WTC11 (cell line): ENCODE data around the gene ZNF740. TPM values are rescaled to one million over a fixed set of nuclear protein-coding genes. Genes with fewer than 3 reads are reported as not detected.

Source experiments
- ATAC-seq: fragments of 200-7000 bp; cut with Tn5 transposase; 2 replicates; pipeline ENCODE4 v1.10.0; 2021; ENCODE audit warnings: mild to moderate bottlenecking, moderate library complexity
- CTCF ChIA-PET: fragments of 300-600 bp; sonication (Branson Sonifier 250); formaldehyde crosslinking; loops from one replicate; lab custom pipeline; 2021; ENCODE audit warnings: antibody characterized with exemption; lab: Charles Lee
- POLR2A ChIA-PET: fragments of 350-600 bp; sonication (Branson Sonifier 250); formaldehyde crosslinking; loops from one replicate; lab custom pipeline; 2021; ENCODE audit warnings: antibody characterized with exemption; lab: Charles Lee
- DNase-seq: peaks from one replicate; pipeline ENCODE4 v3.0.0; 2021; ENCODE audit warnings: low spot score
- H3K27ac Mint-ChIP-seq: 2 replicates; pipeline ENCODE4 v1.8.0; 2021; ENCODE audit warnings: mixed read lengths
- H3K27me3 Mint-ChIP-seq: 2 replicates; pipeline ENCODE4 v1.8.0; 2021; ENCODE audit warnings: low read depth, mild to moderate bottlenecking, moderate library complexity, mixed read lengths
- H3K36me3 Mint-ChIP-seq: 2 replicates; pipeline ENCODE4 v1.8.0; 2021; ENCODE audit warnings: mixed read lengths
- H3K4me1 Mint-ChIP-seq: 2 replicates; pipeline ENCODE4 v1.8.0; 2022; ENCODE audit warnings: mixed read lengths
- H3K4me3 Mint-ChIP-seq: 2 replicates; pipeline ENCODE4 v1.8.0; 2021; ENCODE audit warnings: mild to moderate bottlenecking, moderate library complexity, mixed read lengths
- H3K9me3 Mint-ChIP-seq: 2 replicates; pipeline ENCODE4 v1.8.0; 2021; ENCODE audit warnings: mixed read lengths
- ATF1 ChIP-seq: sonication (generic); formaldehyde crosslinking; IDR thresholded peaks from 2 replicates; pipeline ENCODE4 v1.8.1; 2023; ENCODE audit warnings: mild to moderate bottlenecking, moderate library complexity, missing genetic modification reagents
- CDX4 ChIP-seq: fragments of 250-450 bp; sonication (Bioruptor Pico); IDR thresholded peaks from 2 replicates; pipeline ENCODE4 v1.9.0; 2021; ENCODE audit warnings: moderate library complexity, mild to moderate bottlenecking, inconsistent platforms, borderline replicate concordance
- CREB1 ChIP-seq: sonication (generic); formaldehyde crosslinking; IDR thresholded peaks from 2 replicates; pipeline ENCODE4 v1.8.0; 2023; ENCODE audit warnings: mild to moderate bottlenecking, missing genetic modification reagents
- CREM ChIP-seq: sonication (generic); formaldehyde crosslinking; IDR thresholded peaks from 2 replicates; pipeline ENCODE4 v1.8.1; 2022; ENCODE audit warnings: mild to moderate bottlenecking, missing genetic modification reagents, moderate library complexity
- ELF4 ChIP-seq: sonication (generic); formaldehyde crosslinking; IDR thresholded peaks from 2 replicates; pipeline ENCODE4 v1.8.1; 2022; ENCODE audit warnings: low read depth, mild to moderate bottlenecking, moderate library complexity, missing genetic modification reagents
- FOXJ3 ChIP-seq: sonication (generic); formaldehyde crosslinking; IDR thresholded peaks from 2 replicates; pipeline ENCODE4 v1.9.0; 2021; ENCODE audit warnings: missing genetic modification reagents, mild to moderate bottlenecking, borderline replicate concordance
- GRHL2 ChIP-seq: fragments of 250-450 bp; sonication (Bioruptor Pico); IDR thresholded peaks from 2 replicates; pipeline ENCODE4 v1.8.0; 2022; ENCODE audit warnings: mild to moderate bottlenecking, moderate library complexity; ENCODE audit not compliant: insufficient replicate concordance, severe bottlenecking
- IRF1 ChIP-seq: sonication (generic); formaldehyde crosslinking; IDR thresholded peaks from 2 replicates; pipeline ENCODE4 v1.8.0; 2023; ENCODE audit warnings: missing genetic modification reagents
- NR2C2 ChIP-seq: sonication (generic); formaldehyde crosslinking; IDR thresholded peaks from 2 replicates; pipeline ENCODE4 v1.8.0; 2022; ENCODE audit warnings: mild to moderate bottlenecking, missing genetic modification reagents
- OVOL2 ChIP-seq: fragments of 250-450 bp; sonication (Bioruptor Pico); IDR thresholded peaks from 2 replicates; pipeline ENCODE4 v1.9.0; 2021; ENCODE audit warnings: mild to moderate bottlenecking, borderline replicate concordance
- RORB ChIP-seq: fragments of 250-450 bp; sonication (Bioruptor Pico); IDR thresholded peaks from 2 replicates; pipeline ENCODE4 v1.9.0; 2021; ENCODE audit warnings: mild to moderate bottlenecking
- SMAD3 ChIP-seq: sonication (generic); formaldehyde crosslinking; IDR thresholded peaks from 2 replicates; pipeline ENCODE4 v1.8.0; 2022; ENCODE audit warnings: missing genetic modification reagents, mild to moderate bottlenecking, borderline replicate concordance
- SP1 ChIP-seq: sonication (generic); formaldehyde crosslinking; conservative IDR thresholded peaks from 2 replicates; pipeline ENCODE4 v1.8.1; 2022; ENCODE audit warnings: missing genetic modification reagents
- ZNF416 ChIP-seq: fragments of 250-450 bp; sonication (Bioruptor Pico); IDR thresholded peaks from 2 replicates; pipeline ENCODE4 v1.9.0; 2021; ENCODE audit warnings: mild to moderate bottlenecking, inconsistent platforms
- total RNA-seq: library from RNA; stranded (reverse); gene quantifications from 3 replicates; pipeline ENCODE4 v1.2.3, GENCODE V29; 2021
- TF ChIP-seq, protein P1 (sequence below): fragments of 250-450 bp; sonication (Bioruptor Pico); IDR thresholded peaks from 2 replicates; pipeline ENCODE4 v2.1.2; 2022; ENCODE audit warnings: mild to moderate bottlenecking, moderate library complexity
- TF ChIP-seq, protein P2 (sequence below): sonication (generic); formaldehyde crosslinking; IDR thresholded peaks from 2 replicates; pipeline ENCODE4 v1.8.0; 2023; ENCODE audit warnings: missing genetic modification reagents, mild to moderate bottlenecking, borderline replicate concordance
- TF ChIP-seq, protein P3 (sequence below): sonication (generic); formaldehyde crosslinking; IDR thresholded peaks from 2 replicates; pipeline ENCODE4 v1.8.1; 2023; ENCODE audit warnings: mild to moderate bottlenecking, missing genetic modification reagents
- TF ChIP-seq, protein P4 (sequence below): sonication (generic); formaldehyde crosslinking; IDR thresholded peaks from 2 replicates; pipeline ENCODE4 v1.8.1; 2023; ENCODE audit warnings: mild to moderate bottlenecking, missing genetic modification reagents, moderate library complexity
- TF ChIP-seq, protein P5 (sequence below): sonication (generic); formaldehyde crosslinking; IDR thresholded peaks from 2 replicates; pipeline ENCODE4 v1.8.0; 2023; ENCODE audit warnings: mild to moderate bottlenecking, missing genetic modification reagents
- TF ChIP-seq, protein P6 (sequence below): sonication (generic); formaldehyde crosslinking; IDR thresholded peaks from 2 replicates; pipeline ENCODE4 v1.8.1; 2022; ENCODE audit warnings: missing genetic modification reagents, borderline replicate concordance

Gene ZNF740
- total RNA-seq, 1 experiment from 2014 or later = 26.6 TPM

DNA sequence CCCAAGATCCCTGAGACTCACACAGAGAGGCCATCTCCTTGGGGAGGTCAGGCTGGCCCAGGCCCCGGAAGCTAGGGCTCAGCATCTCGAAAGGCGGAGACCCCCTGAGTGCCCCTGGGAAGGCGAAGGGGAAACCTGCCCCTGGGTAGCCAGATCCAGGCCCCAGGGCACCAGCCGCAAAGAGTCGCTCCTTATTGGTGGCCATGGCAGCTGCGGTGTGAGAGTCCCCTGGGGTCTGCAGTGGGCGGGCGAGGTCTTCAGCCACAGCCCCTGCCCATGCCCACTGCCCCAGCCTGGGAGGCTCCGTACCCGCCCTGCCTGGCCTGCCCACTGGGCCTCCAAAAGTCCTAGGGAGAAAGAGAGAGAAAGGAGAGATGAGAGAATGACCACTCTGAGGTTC lies 46.8 kb downstream of the ZNF740 start:
- peaks cover 5% of the 10 kb centered on the region for H3K36me3 Mint-ChIP-seq
- CTCF ChIA-PET = interaction anchor here (10.2 kb wide), 1 partner anchor 13 kb away, joined by 82 read pairs; no protein-coding TSS in a partner anchor

More for the DNA sequence above, 46.8 kb downstream of the ZNF740 start:
- no peak for ATAC-seq
- peaks cover 72% of the 10 kb centered on the region for H3K4me1 Mint-ChIP-seq
- H3K4me3 Mint-ChIP-seq = no peak overlapping the region
- no peak overlapping the region for H3K27ac Mint-ChIP-seq
- H3K9me3 Mint-ChIP-seq = no peaks in the 10 kb centered on the region
- no peaks in the 10 kb centered on the region for H3K27me3 Mint-ChIP-seq
- POLR2A ChIA-PET = no interaction called here
- DNase-seq = no peak
- TF ChIP-seq, protein P1, sequence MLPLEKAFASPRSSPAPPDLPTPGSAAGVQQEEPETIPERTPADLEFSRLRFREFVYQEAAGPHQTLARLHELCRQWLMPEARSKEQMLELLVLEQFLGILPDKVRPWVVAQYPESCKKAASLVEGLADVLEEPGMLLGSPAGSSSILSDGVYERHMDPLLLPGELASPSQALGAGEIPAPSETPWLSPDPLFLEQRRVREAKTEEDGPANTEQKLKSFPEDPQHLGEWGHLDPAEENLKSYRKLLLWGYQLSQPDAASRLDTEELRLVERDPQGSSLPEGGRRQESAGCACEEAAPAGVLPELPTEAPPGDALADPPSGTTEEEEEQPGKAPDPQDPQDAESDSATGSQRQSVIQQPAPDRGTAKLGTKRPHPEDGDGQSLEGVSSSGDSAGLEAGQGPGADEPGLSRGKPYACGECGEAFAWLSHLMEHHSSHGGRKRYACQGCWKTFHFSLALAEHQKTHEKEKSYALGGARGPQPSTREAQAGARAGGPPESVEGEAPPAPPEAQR = no peak
- TF ChIP-seq IRF1 = no peak
- no peak for TF ChIP-seq NR2C2 (CRISPR knock-in tag)
- no peak for TF ChIP-seq ATF1 (CRISPR knock-in tag)
- TF ChIP-seq, protein P2, sequence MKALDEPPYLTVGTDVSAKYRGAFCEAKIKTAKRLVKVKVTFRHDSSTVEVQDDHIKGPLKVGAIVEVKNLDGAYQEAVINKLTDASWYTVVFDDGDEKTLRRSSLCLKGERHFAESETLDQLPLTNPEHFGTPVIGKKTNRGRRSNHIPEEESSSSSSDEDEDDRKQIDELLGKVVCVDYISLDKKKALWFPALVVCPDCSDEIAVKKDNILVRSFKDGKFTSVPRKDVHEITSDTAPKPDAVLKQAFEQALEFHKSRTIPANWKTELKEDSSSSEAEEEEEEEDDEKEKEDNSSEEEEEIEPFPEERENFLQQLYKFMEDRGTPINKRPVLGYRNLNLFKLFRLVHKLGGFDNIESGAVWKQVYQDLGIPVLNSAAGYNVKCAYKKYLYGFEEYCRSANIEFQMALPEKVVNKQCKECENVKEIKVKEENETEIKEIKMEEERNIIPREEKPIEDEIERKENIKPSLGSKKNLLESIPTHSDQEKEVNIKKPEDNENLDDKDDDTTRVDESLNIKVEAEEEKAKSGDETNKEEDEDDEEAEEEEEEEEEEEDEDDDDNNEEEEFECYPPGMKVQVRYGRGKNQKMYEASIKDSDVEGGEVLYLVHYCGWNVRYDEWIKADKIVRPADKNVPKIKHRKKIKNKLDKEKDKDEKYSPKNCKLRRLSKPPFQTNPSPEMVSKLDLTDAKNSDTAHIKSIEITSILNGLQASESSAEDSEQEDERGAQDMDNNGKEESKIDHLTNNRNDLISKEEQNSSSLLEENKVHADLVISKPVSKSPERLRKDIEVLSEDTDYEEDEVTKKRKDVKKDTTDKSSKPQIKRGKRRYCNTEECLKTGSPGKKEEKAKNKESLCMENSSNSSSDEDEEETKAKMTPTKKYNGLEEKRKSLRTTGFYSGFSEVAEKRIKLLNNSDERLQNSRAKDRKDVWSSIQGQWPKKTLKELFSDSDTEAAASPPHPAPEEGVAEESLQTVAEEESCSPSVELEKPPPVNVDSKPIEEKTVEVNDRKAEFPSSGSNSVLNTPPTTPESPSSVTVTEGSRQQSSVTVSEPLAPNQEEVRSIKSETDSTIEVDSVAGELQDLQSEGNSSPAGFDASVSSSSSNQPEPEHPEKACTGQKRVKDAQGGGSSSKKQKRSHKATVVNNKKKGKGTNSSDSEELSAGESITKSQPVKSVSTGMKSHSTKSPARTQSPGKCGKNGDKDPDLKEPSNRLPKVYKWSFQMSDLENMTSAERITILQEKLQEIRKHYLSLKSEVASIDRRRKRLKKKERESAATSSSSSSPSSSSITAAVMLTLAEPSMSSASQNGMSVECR (CRISPR knock-in tag) = no peak
- no peak for TF ChIP-seq CREB1 (CRISPR knock-in tag)
- TF ChIP-seq CDX4 = no peak
- TF ChIP-seq, protein P3, sequence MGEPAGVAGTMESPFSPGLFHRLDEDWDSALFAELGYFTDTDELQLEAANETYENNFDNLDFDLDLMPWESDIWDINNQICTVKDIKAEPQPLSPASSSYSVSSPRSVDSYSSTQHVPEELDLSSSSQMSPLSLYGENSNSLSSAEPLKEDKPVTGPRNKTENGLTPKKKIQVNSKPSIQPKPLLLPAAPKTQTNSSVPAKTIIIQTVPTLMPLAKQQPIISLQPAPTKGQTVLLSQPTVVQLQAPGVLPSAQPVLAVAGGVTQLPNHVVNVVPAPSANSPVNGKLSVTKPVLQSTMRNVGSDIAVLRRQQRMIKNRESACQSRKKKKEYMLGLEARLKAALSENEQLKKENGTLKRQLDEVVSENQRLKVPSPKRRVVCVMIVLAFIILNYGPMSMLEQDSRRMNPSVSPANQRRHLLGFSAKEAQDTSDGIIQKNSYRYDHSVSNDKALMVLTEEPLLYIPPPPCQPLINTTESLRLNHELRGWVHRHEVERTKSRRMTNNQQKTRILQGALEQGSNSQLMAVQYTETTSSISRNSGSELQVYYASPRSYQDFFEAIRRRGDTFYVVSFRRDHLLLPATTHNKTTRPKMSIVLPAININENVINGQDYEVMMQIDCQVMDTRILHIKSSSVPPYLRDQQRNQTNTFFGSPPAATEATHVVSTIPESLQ (CRISPR knock-in tag) = no peak
- no peak for TF ChIP-seq SMAD3 (CRISPR knock-in tag)
- TF ChIP-seq CREM (CRISPR knock-in tag) = no peak
- no peak for TF ChIP-seq SP1 (CRISPR knock-in tag)
- no peak for TF ChIP-seq FOXJ3 (CRISPR knock-in tag)
- no peak for TF ChIP-seq GRHL2 (CRISPR knock-in tag)
- no peak for TF ChIP-seq RORB (CRISPR knock-in tag)
- TF ChIP-seq ZNF416 (CRISPR knock-in tag) = no peak
- no peak for TF ChIP-seq OVOL2 (CRISPR knock-in tag)
- TF ChIP-seq, protein P4, sequence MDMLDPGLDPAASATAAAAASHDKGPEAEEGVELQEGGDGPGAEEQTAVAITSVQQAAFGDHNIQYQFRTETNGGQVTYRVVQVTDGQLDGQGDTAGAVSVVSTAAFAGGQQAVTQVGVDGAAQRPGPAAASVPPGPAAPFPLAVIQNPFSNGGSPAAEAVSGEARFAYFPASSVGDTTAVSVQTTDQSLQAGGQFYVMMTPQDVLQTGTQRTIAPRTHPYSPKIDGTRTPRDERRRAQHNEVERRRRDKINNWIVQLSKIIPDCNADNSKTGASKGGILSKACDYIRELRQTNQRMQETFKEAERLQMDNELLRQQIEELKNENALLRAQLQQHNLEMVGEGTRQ (CRISPR knock-in tag) = no peak
- no peak for TF ChIP-seq ELF4 (CRISPR knock-in tag)
- TF ChIP-seq, protein P5, sequence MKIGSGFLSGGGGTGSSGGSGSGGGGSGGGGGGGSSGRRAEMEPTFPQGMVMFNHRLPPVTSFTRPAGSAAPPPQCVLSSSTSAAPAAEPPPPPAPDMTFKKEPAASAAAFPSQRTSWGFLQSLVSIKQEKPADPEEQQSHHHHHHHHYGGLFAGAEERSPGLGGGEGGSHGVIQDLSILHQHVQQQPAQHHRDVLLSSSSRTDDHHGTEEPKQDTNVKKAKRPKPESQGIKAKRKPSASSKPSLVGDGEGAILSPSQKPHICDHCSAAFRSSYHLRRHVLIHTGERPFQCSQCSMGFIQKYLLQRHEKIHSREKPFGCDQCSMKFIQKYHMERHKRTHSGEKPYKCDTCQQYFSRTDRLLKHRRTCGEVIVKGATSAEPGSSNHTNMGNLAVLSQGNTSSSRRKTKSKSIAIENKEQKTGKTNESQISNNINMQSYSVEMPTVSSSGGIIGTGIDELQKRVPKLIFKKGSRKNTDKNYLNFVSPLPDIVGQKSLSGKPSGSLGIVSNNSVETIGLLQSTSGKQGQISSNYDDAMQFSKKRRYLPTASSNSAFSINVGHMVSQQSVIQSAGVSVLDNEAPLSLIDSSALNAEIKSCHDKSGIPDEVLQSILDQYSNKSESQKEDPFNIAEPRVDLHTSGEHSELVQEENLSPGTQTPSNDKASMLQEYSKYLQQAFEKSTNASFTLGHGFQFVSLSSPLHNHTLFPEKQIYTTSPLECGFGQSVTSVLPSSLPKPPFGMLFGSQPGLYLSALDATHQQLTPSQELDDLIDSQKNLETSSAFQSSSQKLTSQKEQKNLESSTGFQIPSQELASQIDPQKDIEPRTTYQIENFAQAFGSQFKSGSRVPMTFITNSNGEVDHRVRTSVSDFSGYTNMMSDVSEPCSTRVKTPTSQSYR (CRISPR knock-in tag) = no peak
- TF ChIP-seq, protein P6, sequence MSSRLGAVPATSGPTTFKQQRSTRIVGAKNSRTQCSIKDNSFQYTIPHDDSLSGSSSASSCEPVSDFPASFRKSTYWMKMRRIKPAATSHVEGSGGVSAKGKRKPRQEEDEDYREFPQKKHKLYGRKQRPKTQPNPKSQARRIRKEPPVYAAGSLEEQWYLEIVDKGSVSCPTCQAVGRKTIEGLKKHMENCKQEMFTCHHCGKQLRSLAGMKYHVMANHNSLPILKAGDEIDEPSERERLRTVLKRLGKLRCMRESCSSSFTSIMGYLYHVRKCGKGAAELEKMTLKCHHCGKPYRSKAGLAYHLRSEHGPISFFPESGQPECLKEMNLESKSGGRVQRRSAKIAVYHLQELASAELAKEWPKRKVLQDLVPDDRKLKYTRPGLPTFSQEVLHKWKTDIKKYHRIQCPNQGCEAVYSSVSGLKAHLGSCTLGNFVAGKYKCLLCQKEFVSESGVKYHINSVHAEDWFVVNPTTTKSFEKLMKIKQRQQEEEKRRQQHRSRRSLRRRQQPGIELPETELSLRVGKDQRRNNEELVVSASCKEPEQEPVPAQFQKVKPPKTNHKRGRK (CRISPR knock-in tag) = no peak
